Measurements from ENCODE around the gene GSG1L.
"Not testable (repeated sequence)": the region's sequence is repeated elsewhere in the genome, so short reads cannot be mapped to it uniquely, and the experiment has no call there.

Gene GSG1L

DNA sequence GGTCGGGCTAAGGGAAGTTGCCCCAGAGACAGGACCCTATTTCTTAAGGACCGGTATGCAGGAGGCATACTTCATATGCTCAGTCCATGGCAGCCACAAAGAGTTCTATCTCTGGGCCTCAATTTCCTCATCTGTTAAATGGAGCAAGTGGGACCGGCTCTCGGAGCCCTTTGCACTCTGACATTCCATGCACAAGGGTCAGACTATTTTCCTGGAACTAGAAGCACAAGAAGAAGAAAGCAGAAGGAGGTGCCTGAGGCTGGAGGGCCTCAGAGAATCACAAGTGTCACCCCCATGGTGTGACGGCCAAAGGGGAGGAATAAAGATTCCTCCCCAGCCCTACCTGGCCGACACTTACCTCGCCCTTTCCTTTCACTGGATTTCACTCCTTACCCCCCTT lies 115.8 kb downstream of the GSG1L start:
- no peak for DNase-seq (ENCODE audit: low read depth)

DNA sequence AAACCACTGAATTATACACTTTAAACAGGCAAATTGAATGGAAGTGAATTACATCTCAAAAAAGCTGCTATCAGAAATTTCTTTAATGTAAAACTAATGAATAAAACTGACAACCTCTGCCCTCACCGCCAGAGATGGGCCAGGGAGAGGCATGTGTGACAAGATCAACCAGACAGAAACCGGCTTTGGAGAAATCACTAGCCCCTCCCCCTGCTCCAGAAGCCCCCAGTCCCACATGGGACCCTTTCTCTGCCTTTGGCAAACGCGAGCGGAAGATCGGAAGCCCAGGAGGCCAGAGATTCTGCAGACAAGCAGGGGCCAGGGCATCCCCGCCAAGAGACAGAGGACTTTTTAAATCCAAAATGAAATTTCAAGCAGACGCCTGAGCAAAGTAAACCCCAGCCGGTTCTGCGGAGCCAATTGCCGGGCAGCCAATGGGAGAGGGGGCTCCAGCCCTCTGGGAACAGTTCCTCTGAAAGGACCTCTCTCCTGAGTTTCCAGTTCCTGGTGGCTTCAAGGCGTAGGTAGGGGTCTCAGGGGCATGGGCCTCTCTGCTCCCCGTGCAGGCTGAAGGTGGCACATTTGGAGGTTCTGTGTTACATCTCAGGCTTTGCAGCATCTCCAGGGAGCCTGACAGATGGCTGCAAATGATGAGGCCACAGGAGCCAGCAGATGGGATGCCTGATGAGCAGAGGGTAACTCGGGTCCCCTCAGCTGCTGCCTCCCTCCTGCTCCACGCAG lies 118.1 kb downstream of the GSG1L start:
- no peak for DNase-seq (ENCODE audit: low read depth)

DNA sequence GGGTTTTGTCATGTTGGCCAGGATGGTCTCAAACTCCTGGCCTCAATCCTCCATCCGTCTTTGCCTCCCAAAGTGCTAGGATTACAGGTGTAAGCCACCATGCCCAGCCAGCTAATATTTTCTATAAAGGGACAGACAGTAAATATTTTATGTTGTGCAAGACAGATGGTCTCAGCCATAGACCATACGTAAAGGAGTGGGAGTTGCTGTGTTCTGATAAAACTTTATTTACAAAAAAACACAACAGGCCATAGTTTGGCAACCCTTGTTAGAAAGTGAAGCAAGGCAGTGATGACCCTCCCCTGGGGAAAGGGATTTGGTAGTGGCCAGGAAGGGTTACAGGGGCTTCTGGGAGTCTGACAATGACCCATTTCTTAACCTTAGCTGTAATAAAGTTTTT lies 119.7 kb downstream of the GSG1L start:
- DNase-seq (ENCODE audit: low read depth) = no peak

DNA sequence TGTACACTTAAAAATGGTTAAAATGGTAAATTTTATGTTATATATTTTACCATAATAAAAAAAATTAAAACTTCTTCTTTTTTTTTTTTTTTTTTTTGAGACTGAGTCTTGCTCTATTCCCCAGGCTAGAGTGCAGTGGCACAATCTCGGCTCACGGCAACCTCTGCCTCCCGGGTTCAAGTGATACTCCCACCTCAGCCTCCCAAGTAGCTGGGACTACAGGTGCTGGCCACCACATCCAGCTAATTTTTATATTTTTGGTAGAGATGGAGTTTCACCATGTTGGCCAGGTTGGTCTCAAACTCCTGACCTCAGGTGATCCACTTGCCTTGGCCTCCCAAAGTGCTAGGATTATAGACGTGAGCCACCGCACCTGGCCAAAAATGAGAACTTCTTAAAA lies 121.4 kb downstream of the GSG1L start:
- DNase-seq (ENCODE audit: low read depth) = not testable (repeated sequence)

DNA sequence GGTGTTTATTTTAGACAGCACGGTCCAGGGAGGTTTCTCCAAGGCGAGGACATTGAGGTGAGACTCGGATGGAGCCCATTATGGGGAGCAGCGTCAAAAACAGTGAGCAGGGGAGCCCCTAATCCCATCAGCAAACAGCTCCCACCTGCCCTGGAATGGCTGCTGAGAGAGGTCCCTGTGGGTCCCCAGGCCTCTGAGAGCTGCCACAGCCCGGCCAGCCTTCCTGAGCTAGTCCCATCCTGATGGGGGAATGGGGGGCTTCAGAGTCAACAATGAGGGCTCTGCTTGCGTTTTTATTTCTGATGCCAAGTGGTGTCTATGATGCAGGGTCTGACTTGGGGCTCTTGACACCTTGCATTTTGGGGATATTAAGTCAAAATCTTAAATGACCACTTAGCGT lies 128.4 kb downstream of the GSG1L start:
- no peak for DNase-seq (ENCODE audit: low read depth)

DNA sequence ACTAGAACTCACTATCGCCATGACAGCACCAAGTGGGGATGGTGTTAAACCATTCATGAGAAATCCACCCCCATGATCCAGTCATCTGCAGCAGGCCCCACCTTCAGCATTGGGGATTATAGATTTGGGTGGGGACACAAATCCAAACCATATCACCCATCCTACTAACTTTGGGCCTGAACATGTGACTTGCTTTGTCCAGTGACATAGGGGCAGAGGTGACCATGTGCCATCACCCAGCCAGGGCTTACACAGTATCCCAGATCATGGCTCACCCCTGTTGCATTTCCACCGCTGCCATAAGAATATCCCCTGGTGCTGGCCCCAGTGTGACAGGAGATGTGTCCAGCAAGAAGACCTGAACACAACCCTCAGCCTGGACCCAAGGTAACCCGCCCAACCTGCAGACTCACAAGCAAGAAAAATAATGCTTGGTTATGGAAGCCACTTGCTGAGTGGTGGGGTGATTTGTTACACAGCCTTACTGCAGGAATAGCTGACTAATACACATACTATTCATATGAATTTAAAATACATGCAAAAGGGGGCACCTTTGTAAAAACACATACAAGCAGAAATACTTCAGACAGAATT lies 130.9 kb downstream of the GSG1L start:
- no peak for DNase-seq (ENCODE audit: low read depth)

DNA sequence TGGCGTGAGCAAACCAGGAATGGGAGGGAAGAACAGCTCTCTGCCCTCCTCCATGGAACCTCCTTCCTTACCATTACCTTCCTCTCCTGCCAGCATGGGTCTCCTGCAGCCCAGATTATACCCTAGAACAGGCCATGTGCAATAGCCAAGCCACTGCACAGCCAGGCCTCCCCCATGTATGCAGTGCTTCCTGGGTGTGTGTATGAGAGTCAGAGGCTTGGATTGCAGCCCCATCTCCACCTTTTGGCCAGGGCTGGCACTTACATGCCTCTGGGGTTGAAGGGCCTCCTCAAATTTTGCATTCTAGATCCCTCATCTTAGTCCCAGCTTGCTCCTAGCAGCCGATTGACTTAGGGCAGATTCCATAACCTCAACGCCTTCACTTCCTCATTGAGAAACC lies 133.7 kb downstream of the GSG1L start:
- no peak for DNase-seq (ENCODE audit: low read depth)

DNA sequence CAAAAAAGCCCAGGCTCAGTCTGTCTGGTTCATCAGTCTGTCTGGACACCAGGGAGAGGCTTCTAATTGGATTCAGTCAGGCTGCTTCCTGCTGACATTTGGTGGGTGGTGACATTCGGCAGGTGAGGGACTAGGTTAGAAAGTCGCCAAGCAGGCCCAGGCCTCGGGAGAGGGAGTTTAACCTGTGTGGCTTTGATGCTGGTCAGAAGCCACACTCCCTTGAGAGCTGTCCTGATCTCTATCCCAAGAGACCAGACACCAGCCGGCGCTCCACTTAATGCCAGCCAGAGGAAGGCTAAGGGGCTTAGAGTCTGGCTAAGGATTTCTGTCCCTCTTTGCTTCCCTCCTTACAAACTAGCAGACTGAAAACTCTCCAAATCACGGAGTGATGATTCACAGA lies 135.0 kb downstream of the GSG1L start:
- DNase-seq (ENCODE audit: low read depth) = no peak

DNA sequence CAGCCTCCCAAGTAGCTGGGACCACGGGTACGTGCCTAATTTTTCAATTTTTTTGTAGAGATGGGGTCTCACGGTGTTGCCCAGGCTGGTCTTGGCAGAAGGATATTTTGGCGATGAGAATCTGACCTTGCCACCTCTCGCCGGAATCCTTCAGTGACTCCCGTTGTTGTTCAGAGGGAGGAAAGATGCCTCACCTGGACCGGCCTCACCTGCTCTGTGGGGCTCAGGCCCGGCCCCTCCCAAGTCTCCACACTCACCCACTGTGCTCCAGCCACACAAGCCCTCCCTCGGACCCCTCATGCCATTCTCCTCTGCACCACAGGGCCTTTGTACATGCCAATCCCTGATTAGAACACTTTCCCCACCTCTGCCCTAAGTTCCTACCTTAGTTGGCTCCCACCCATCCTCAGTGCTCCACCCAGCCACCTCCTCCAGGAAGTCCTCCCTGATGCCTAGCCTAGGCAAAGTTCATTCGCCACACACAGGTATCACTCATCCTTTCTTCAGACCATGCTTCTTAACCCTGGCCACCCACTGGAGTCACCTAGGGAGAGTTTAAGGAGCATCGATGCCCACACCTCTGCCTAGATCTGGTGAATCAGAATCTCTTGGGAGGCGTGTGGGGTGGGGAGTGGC lies 136.1 kb downstream of the GSG1L start:
- no peak for DNase-seq (ENCODE audit: low read depth)

DNA sequence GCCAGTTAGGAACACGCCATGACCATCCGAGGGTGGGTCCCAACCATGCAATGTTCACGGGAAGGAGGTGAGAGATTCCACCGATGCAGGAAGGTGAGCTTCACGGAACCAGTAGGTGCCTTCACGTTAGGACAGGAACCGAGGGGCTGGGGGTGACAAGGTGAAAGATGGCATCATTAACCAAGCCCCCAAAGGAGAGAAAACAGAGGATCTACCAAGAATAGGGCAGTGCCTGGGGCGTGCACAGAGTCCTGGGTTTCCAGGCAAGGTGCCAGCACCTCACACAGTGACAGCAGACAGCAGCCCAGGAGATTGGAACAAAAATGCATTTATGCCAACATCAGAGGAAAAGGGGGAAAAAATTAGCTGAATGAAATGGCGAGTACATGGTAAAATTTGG lies 137.9 kb downstream of the GSG1L start:
- no peak for DNase-seq (ENCODE audit: low read depth)

DNA sequence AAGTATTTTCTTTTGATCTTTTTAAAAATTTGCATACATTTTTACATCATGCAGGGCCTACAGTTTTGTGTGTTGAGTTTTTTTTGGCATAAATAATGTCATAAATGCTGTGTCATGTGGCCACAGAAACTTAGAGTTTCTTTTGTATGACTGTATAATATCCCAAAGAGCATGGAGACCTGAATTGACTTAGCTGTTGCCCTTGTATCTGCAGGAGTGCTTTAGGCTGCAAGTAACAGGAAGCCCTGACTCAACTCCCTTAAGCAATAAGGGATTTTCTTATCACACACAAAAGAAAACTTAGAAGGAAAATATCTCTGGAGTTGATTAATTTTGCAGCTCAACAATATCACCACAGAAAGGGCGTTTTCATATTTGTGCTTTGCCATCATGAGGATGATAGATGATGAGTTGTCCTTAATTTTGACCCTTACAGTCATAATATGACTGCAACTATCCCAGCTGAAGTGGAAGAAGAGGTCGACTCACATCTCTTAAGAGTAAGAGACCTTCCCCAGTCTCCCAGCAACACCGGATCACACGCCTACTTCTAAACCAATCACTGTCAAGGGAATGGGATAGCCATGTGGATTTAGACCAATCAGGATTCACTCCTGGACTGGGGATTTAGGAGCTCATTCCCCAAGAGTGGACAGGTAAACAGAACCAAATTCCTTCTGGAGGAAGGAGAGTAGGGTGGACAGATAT lies 138.9 kb downstream of the GSG1L start:
- no peak for DNase-seq (ENCODE audit: low read depth)

DNA sequence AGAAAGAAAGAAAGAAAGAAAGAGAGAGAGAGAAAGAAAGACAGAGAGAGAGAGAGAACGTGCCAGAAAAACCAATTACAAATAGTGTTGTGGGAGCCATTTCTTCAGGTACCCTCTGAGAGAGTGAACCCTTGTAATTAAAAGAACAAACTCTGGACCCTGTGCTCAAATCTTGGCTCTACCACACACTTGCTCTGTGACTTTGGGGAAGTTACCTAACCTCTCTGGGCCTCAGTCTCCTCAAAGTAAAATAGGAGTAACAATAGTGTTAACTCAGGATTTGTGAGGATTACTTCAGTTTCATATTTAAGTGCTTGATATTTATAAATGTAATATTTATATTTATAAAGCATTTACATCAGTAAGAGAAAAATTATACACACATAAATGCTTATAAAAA lies 139.8 kb downstream of the GSG1L start:
- no peak for DNase-seq (ENCODE audit: low read depth)

DNA sequence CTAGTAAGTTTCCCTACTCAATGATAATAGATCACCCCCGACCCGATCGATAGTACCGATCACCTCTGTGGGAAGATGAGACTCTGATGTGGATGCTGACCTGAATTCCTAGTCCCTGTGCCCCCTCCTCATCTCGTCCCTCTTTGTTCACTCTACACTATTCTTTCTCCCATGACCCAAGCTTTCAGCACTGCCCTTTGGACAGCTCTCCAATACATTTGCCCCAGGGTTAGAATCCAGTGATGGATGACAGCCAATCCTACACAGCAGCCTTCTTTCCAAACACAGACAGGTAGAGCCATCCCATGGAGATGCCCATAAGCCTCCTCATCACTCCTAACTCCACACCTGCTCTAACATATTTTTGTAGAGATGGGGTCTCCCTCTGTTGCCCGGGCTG lies 141.1 kb downstream of the GSG1L start:
- no peak for DNase-seq (ENCODE audit: low read depth)

DNA sequence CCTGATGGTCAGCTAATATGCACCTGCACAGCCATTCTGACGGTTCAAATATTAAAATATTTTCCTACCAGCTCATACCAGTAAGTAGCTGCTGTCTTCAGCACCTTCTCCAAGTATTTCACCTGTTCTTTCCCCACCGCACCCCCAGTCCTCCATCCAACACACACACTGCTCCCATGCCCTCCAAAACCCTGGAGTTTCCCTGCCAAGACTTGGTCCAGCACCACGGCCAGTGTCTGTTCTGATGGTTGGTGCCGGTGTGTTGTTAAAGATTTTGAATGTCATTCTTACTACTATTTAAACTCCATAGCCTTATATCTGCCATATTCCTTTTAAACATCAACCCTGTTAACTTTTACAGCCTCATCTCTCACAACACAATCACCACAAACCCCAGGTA lies 142.4 kb downstream of the GSG1L start:
- DNase-seq (ENCODE audit: low read depth) = no peak

DNA sequence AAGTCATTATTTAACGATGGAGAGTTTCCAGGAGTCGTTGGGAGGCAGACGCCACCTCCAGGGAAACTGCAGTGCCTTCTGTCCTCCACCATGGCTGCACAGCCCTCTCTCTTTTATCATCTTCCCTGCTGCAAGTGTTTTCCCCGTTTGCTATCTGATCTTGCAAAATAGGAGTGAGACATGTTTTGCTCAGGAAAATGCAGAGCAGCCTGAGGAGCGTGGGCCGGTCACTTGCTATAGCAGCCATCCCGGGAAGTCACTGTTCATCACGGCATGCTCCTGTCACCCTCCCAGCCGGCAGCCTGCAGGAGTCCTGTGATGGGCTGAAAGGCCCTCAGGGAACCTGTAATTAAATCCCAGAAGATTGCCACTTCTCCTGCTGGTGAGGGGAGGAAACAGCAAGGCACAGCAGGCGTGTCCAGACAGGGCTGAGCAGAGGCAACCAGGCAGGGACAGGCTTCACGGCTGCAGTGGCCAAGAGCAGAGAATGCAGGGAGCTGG lies 143.1 kb downstream of the GSG1L start:
- no peak for DNase-seq (ENCODE audit: low read depth)

DNA sequence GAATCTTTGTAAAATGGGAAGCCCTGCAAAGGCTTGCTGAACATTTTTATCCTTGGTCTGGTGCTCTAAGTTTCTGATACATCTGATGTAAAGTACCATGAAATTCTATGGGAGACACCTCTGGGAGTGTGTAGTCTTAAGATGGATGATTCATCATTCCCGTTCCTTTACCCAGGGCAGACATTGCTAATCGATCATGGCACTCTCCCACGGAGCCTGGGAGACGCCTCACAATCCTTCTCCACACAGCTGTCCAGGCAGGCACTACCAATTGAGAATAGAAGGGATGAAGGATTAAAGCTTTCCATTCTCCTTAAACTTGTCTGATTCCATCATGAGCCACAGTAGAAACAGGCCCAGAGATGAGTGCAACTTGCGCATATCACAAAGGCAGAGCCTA lies 144.8 kb downstream of the GSG1L start:
- DNase-seq (ENCODE audit: low read depth) = no peak

DNA sequence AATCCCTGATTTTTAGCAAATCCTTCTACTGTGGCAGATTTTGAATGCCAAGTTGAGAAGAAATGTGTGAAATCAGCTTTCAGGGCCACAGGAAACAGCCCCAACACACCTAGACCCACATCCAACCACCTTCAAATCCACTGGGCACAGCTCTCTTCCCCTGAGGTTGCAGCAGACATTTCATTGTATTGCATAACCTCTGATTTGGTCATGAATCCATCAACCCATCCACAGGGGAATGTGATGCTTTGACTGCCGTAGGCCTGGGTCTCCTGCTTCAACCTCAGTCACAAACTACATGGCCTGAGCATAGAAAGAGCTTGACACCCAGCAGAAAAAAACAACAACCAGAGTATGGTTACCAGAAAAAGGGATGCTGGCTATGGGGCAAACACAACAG lies 145.6 kb downstream of the GSG1L start:
- DNase-seq (ENCODE audit: low read depth) = no peak

DNA sequence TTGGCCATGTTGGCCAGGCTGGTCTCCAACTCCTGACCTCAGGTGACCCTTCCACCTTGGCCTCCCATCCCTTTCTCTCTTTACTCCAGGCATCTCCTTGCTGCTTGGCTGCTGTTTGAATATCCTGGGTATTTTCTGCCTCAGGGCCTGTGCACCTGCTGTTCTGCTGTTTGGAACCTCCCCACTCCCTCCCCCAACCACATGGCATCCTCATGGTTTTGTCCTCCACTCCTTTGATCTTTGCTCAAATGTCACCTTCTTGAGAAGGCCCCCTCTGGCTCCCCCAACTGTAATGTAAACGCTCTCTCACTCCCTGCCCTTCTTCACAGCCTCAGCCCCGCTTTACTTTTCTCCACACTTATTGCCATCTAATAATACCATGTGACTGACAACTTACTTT lies 152.0 kb downstream of the GSG1L start:
- no peak for DNase-seq (ENCODE audit: low read depth)

DNA sequence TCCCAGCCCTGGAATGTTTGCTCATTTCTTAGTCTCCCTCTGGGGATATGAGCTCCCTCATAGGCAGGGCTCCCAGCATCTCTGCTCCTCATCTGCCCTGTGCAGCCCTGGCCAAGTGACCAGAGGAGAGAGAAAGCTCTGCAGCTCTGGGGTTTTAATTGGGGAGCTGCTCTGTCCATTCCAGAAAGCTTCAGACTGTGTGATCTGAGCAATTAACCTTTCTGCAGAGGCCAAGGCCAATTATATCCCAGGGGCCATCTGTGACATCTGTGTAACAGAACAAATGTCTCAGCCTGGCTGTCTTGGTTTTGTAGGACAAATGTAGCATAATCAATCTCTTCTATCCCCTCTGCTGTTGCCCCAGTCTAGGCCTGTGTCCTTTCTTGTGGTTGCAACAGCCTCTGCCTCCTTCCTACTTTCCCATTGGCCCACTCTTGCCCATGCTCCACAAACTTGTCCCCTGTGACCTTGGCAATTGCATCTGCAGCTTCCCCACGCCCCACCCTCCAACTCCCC lies 156.0 kb downstream of the GSG1L start:
- DNase-seq (ENCODE audit: low read depth) = no peak

DNA sequence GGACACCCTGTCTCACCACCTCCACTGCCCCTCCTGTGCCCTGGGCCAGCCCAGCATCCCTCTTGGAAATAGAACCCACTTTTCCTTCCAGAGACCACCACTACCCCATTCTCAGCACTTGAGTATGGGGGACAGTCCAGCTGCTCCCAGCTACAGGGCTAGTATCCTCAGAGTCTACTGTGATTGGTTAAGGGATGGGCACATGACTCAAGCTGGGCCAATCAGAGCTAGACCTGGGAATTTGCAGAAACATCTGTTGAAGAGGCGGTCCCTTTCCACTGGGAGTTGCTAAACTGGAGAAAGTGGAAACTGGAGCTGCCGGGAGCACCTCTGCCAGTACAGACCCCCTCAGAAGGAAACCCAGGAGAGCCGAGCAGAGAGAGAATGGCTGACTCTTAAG lies 156.6 kb downstream of the GSG1L start:
- no peak for DNase-seq (ENCODE audit: low read depth)

DNA sequence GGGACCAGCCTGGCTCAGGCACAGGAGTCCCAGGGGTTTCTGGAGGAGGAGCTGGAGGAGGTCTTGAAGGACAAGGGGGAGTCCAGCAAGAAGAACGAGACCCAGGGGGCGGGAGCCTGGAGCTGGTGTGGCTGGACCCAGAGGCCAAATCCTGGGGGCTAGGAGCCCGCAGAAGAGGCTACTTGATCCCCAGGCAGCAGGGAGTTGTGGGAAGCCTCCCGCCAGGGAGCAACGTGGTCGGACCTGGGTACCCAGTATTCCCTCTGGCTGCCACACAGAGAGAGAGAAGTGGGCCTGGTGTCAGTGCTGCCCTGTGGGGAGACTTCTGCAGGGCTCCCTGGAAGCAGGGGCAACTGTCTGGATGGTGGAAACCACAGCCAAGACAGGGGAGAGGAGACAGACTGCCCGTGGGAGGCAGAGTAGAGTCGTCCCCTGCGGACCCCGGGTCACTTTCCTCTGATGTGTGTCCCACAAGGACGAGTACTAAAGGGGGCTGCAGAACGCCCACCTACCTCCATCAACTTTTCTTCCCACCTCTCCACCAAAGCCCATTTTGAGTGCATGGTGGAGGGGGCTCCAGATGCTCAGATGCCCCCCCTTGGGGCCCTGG lies 160.4 kb downstream of the GSG1L start:
- no peak for DNase-seq (ENCODE audit: low read depth)

DNA sequence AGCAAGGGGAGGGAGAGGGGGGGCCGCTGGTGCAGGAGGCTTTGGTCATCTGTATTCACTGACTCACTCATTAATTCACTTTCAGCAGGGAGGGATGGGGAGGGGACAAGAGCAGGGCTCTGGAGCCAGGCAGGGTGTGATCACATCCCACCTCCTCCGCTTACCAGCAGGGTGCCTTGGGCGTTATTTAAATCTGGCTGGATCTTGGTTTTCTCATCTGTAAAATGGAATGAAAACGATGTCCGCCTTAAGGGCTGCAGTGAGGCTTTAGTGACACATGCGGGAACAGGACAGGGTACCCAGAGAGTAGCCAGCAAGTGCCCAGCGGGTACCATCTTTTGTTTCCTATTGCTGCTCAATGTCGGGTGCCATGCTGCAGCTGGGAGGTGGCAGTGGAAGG lies 161.0 kb downstream of the GSG1L start:
- no peak for DNase-seq (ENCODE audit: low read depth)

Measured in stimulated activated CD8-positive, alpha-beta memory T cell treated with anti-CD3 and anti-CD28 coated beads, Interleukin-12 subunit alpha, Interleukin-12 subunit beta, amount 100 ng/mL, for 4 hours (primary cell).